Sigmoid colon (tissue), 4 donors: ENCODE measurements around the gene STX1B.

Experiments used
- CTCF ChIP-seq, 4 experiments: fragments of 450-650 bp in 3 of 4; fragments of 200-600 bp in 1 of 4; IDR thresholded peaks; one replicate each; pipeline ENCODE4 v1.5.1; 2016 to 2019; ENCODE audit warnings: antibody characterized with exemption in 4 of 4, mild to moderate bottlenecking in 3 of 4, moderate library complexity in 2 of 4
- EP300 ChIP-seq, 4 donors: sonication (generic); formaldehyde crosslinking; IDR thresholded peaks; one replicate each; pipeline ENCODE4 v1.6.1; 2017; ENCODE audit warnings: antibody characterized with exemption in 4 of 4
- POLR2A ChIP-seq, 2 donors: fragments of 450-650 bp; IDR thresholded peaks; one replicate each; pipeline ENCODE4 v1.6.1; 2016; ENCODE audit warnings: antibody characterized with exemption in 2 of 2, mild to moderate bottlenecking in 2 of 2, moderate library complexity in 2 of 2
- POLR2AphosphoS5 ChIP-seq, 4 donors: sonication (generic); formaldehyde crosslinking; IDR thresholded peaks; one replicate each; pipeline ENCODE4 v1.6.1; 2017; ENCODE audit warnings: antibody characterized with exemption in 4 of 4

GRCh38 chr16:30985401-30986128 is 24.9 kb downstream of the STX1B start:
- TF ChIP-seq CTCF (IDR thresholded peaks at IDR 0.05) (no peak), EP300 (IDR thresholded peaks at IDR 0.05) (no peak), POLR2A (IDR thresholded peaks at IDR 0.05) (no peak), POLR2AphosphoS5 (IDR thresholded peaks at IDR 0.05) (peak in 1 of 4 donors; percentile 25)
